ENCODE data around the gene C3orf20. TPM values are rescaled to one million over a fixed set of nuclear protein-coding genes. Genes with fewer than 3 reads are reported as not detected.

The C3orf20 gene
- total and polyA plus RNA-seq, 11 donors = 0.21 to 0.31 TPM; not detected in 9

DNA sequence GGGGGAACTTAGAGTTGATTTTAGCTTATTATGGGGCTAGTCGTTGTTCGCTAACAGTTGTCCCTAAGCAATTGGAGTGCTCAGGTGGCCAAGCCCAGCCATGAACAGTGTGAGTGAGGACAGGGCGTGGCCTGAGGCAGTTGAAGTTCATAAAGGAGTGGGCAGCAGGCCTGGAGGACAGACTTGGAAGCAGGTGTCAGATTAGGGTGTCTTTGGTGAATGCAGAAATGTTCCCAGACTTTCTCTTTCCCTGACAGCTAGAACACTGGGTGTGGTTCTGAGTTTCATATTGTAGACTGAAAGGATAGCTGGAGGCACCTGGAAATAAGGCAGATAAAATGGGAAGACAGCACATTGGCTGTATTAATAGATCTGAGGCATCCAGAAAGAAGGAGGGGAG lies 84.0 kb downstream of the C3orf20 start:
- Histone ChIP-seq H3K27ac (no peak overlapping the region), H3K36me3 (no peaks in the 10 kb centered on the region), H3K4me1 (peaks cover 0 to 5% (median 0%) of the 10 kb centered on the region in 12 donors), H3K9me3 (no peaks in the 10 kb centered on the region), H3K4me3 (no peak overlapping the region), H3K27me3 (no peaks in the 10 kb centered on the region)
- ATAC-seq = no peak
- 94 to 96% (median 94%) methylated on average over 3 of the region's 3 CpGs for WGBS, 4 donors
- no peak for TF ChIP-seq POLR2A (IDR thresholded peaks at IDR 0.05)
- TF ChIP-seq, protein P1, sequence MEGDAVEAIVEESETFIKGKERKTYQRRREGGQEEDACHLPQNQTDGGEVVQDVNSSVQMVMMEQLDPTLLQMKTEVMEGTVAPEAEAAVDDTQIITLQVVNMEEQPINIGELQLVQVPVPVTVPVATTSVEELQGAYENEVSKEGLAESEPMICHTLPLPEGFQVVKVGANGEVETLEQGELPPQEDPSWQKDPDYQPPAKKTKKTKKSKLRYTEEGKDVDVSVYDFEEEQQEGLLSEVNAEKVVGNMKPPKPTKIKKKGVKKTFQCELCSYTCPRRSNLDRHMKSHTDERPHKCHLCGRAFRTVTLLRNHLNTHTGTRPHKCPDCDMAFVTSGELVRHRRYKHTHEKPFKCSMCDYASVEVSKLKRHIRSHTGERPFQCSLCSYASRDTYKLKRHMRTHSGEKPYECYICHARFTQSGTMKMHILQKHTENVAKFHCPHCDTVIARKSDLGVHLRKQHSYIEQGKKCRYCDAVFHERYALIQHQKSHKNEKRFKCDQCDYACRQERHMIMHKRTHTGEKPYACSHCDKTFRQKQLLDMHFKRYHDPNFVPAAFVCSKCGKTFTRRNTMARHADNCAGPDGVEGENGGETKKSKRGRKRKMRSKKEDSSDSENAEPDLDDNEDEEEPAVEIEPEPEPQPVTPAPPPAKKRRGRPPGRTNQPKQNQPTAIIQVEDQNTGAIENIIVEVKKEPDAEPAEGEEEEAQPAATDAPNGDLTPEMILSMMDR (IDR thresholded peaks at IDR 0.05) = no peak
- no peak for DNase-seq
- intact Hi-C loops (cut with DNase I) = no loop called here

DNA sequence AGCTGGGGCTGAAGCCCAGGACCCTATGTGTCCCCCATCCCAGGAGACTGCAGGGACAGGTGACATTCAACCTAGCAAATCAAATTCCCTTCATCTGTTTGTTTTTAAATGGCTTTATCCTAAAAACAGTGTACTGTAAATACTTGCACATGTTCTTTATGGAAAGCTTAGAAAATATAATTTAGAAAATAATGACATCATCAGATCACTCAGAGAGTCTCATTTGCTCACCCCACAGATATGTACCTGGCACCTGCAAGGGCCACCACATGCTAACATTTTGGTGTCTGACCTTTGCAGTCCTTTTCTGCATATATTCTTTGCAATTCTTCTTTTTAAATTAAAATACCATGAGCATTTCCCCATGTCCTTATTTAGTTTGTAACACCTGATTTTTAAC lies 85.2 kb downstream of the C3orf20 start:
- DNase-seq (no peak), ATAC-seq (no peak)
- TF ChIP-seq, protein P1 (IDR thresholded peaks at IDR 0.05) = no peak
- TF ChIP-seq POLR2A (IDR thresholded peaks at IDR 0.05) = no peak
- H3K36me3 ChIP-seq = no peaks in the 10 kb centered on the region
- intact Hi-C loops (cut with DNase I) = no loop called here
- peaks cover 0 to 5% (median 0%) of the 10 kb centered on the region in 12 donors for H3K4me1 ChIP-seq
- H3K27ac ChIP-seq = no peak overlapping the region
- H3K27me3 ChIP-seq = no peaks in the 10 kb centered on the region
- H3K9me3 ChIP-seq = no peaks in the 10 kb centered on the region
- H3K4me3 ChIP-seq = no peak overlapping the region

DNA sequence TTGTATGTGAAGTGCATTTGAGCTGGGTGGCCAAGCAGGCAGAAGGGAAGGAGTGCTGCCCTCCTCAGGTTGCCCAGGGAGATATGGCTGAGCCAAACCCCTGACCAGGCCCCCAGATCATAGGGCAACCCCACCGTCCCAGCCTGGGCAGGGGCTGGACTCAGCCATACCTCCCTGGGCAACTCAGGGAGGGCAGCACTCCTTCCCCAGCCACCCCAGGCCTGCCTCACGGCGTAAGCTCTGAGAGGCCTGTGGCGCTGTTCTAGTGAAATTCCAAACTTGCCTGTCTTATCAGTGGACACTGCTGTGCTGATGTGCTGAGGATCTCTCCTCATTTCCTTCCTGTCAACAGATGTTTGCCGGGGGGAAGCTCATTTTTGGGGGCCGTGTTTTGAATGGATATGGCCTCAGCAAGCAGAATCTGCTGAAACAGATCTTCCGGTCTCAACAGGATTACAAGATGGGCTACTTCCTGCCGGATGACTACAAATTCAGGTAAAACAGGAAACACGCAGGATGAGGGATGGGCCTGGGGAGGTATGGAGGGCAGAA lies 86.3 kb downstream of the C3orf20 start:
- H3K4me1 ChIP-seq = peaks cover 0 to 5% (median 0%) of the 10 kb centered on the region in 12 donors
- WGBS, 4 donors = 41 to 59% (median 46%) methylated on average over 8 to 9 of the region's 9 CpGs
- ATAC-seq (no peak), DNase-seq (no peak)
- H3K4me3 ChIP-seq = no peak overlapping the region
- TF ChIP-seq POLR2A (IDR thresholded peaks at IDR 0.05) = no peak
- TF ChIP-seq, protein P1 (IDR thresholded peaks at IDR 0.05) = no peak
- intact Hi-C loops (cut with DNase I) = no loop called here
- H3K27me3 ChIP-seq = no peaks in the 10 kb centered on the region
- H3K9me3 ChIP-seq = no peaks in the 10 kb centered on the region
- H3K36me3 ChIP-seq = no peaks in the 10 kb centered on the region
- H3K27ac ChIP-seq = no peak overlapping the region

DNA sequence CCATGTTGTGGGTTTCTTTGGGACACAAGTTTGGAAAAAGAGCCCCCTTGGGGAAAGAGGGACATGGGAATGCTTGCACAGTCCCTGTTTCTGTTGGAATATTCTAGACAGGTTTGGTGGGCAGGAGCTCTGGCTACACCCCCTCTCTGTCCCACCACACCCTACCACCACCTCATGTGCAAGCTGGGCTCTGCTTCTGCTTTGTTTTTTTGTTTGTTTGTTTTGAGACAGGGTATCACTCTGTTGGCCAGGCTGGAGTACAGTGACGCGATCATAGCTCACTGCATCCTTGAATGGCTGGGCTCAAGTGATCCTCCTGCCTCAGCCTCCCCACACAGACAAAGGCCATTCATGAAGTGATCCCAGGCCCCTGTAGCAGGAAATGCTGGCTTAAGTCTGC lies 86.9 kb downstream of the C3orf20 start:
- Histone ChIP-seq H3K27ac (no peak overlapping the region), H3K27me3 (no peaks in the 10 kb centered on the region), H3K4me1 (peaks cover 0 to 5% (median 0%) of the 10 kb centered on the region in 12 donors), H3K4me3 (no peak overlapping the region), H3K36me3 (no peaks in the 10 kb centered on the region), H3K9me3 (no peaks in the 10 kb centered on the region)
- intact Hi-C loops (cut with DNase I) = no loop called here
- DNase-seq (no peak), ATAC-seq (no peak)
- WGBS, 4 donors = 91 to 100% (median 94%) methylated on average over 2 of the region's 2 CpGs
- TF ChIP-seq, protein P1 (IDR thresholded peaks at IDR 0.05) = no peak
- no peak for TF ChIP-seq POLR2A (IDR thresholded peaks at IDR 0.05)

Data from heart left ventricle (tissue), 16 donors.